AML-193 (cell line): Measurements from ENCODE around the gene RASGEF1B.

Experiments
- DNase-seq, 2 experiments: peaks; one replicate each; lab custom pipeline; 2025; lab: John Stamatoyannopoulos, UW

The RASGEF1B gene

DNA sequence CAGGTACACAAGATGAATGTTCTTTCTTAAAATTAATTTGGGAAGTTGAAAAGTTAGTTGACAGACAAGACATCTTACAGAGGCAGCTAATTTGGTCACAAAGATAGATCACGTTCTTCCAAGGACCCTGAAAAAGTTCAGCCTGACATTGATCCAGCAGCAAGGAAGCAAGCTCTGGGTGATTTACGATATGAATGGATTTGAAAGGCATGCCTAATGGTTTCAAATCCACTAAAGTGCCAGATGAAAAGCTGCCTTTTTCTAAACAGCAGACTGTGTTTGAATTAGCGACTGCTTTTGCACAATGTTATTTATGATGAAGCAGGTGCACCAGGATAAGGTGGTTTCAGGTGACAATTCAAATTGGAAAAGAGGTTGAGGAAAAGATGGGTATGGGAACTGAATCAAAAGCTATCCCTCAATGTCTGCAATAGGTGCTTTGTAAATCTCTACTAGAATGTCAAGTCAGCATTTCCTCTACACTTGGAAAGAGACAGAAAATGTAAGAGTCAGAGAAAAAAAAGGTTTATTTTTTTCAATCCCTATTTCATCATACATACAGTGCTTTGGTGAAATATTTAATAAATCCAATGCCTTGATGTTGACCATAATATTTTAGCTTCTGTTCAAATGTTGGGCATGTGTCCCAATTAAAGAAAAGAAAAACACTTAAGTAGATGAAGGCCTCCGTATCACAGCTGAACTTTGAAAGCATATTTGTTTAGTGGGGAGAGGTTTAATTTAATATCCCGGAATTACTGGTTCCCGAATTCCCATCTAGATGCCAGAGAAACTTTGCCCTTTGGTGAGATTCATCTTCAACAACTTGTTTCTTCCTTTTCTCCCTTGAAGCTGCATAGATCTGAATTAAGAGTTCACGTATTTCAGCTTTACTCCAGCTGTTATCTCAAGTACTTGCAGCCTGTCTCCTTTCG is 6.0 kb downstream of the RASGEF1B start:
- no peak for DNase-seq

DNA sequence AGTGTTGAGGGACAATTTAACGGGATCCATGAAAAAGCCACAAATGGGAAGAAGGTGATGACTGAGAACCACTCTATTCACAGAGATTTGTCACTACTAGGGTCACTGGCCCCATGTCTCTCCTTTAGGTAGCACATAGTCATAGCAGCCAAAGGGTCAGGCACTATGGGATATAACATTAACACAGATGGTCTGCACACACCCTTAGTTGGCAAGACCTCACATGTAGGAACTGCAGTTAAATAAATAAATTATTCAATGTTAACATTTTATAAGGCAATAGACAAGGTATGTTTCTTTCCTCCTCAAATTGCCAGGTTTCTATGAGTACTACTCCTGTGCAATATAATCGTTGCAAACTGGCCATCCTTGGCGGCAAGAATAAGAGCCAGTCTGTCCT is 10.9 kb downstream of the RASGEF1B start:
- DNase-seq = no peak

DNA sequence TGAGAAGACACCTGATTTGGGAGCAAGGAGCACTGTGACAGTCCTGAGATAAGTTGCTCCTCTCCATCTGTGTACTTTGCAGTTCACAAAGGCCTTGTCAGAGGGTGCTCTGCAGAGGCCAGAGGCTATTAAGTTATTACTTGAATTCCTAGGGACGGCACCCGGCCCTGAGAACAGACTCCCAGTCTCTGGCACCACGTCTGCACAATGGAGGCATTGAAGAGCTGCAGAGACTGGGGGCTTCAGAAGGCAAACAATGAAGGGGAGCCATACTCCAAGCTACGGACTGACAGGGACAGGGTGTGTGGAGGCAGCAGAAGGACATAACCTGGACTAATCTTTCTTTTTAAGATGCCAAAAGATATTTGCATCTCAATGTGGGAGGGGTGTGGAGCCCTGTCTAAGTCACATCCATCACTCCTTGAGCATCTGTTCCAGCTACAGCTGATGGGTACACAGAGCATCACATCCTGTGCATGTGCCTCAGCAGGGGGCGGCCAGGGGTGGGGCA is 11.5 kb downstream of the RASGEF1B start:
- DNase-seq = no peak

DNA sequence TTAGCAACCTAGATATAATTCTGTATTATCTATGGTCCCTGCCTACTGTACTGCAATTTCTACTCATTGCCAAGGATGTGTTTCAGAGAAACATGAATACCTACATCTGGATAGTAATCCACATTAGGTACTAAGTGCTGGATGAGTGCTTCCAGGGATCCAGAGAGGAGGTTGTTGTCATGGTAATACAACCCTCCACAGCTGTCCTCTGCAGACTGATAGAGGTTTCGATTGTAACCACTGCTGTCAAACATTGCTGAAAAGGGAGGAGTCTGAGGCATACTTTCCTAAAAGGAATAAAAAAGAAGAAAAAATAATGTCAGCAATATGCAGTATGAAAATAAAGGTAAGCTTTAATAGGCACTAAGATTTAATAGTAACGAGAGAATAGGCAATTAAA is 12.5 kb downstream of the RASGEF1B start:
- DNase-seq = no peak

DNA sequence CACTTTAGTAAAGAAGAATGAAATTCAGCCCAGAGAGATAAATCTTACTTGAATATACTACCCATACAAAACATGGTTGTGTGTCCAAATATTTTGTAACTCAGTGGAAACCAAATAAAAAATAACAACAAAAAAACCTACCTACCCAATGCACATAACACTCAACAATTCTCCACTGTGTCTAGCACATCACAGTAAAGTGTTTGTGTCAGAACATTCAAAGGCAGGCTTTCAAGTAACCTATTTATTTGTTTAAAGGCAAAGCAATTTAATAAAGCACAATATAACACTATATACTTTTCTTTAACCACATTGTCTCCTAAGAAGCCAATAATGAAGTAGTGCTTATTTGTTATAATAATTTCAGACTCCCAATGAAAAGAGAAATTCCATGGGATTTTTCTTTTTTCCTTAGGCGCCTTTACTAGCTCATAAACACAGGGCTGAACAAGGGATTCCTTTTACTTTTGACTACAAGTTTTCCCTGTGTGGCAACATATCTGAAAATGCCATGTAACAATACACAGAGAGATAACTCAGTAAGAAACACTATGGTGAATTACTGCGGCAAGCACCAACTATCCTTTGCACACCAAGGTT is 13.7 kb downstream of the RASGEF1B start:
- no peak for DNase-seq

DNA sequence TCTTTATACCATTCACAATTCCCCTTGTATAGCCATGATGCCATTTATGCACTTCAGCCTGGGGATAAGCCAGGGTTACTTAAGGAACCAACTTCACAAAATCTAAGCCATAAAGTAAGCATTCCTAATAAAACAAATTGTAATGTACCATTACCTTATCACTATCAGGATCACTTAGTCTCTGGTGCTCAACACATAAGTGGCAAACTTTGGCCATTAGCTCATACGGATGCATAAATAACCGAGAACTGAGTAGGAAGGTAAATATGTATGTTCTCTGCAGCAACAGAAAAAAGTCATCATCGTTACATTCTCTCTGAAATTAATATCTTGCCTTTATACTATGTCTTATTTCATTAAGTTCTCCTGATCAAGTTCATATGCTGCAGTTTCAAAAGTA is 14.4 kb downstream of the RASGEF1B start:
- no peak for DNase-seq

DNA sequence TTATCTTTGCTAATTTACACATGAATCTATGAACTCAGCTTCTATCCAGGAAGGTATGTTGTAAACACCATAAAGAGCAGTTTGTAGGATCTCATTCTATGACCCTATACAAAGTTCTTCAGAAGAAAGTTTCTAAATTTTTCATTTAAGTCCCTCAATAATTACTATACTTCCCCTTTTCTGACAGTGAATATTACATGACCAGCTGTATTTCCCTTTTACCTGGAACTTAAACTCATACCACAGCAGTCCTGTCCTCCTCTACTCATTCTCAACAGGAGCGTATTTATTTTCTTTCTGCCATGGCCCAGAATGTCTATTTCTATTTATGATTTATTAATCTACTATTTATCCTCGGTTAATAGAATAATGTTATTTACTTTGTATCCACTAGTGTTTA is 15.8 kb downstream of the RASGEF1B start:
- peak; percentile 39 to 40 for DNase-seq

DNA sequence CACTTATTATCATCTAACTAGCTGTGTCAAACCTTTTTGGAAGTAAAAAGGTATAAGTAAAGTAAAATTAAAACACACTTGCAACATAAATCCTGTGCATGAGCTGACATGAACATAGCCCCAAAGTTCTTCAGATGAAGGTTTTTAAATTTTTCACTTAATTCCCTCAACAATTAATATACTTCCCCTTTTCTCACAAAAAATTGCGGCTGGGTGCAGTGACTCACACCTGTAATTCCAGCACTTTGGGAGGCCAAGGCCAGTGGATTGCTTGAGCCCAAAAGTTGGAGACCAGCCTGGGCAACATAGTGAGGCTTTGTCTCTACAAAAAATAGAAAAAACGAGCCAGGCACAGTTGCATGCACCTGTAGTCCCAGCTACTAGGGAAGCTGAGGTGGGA is 16.8 kb downstream of the RASGEF1B start:
- DNase-seq = peak in 1 of 2 experiments; percentile 5

DNA sequence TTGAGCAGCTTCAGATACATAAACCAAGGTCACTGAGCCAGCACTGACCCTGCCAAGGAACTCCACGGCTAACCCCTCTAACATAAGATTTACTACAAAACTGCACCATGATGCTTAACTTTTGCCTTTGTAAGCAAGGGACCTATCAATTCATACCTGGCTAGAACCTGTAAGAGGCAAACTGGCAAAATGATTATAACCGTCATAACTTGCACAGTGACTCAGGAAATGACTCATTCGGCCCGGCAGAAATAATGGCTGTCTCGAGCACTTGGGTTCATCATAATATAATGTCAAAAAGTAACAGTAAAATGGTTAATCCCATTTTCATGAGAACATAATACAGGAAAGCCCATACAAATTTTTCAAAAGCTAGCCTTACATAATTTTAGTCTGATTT is 17.2 kb downstream of the RASGEF1B start:
- no peak for DNase-seq

DNA sequence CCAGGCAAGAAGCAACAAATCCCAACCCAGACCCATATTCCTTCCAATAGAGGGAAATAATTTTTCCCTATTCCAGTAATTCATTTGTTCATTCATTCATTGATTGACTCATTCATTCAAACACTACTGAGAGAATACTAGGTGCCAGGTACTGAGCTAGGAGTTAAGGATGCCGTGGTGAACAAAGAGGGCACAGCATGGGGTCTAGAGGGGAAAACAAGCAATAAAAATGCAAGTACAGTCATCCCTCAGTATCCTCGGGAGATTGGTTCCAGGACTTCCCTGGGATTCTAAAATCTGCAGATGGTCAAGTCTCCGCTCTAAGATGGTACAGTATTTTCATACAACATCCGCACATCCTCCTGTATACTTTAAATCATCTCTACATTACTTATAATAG is 18.7 kb downstream of the RASGEF1B start:
- DNase-seq = no peak

DNA sequence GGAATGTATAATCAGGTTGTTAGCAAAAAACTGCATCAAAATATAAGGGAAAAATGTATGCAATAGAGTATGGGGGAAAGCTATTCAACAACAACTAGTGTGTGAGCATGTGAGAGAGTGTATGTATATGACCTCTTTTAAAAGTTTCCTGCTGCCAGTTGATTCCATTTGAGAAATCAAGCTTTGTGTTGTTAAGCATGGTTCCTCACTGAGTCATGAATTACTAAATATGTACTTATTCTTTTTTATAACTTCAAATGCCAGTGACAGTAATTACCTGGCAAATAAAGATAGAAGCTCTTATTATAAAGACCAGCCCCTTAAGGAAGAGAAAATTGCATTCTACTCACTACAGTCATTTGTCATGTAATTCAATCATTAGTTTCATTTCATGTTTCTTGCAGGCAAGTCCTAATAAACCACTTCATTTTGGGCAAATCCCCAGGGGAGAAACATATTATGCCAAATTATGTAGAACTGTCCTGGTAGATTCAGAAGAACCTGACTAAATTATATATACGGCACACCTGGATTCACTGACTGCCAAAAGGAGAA is 19.2 kb downstream of the RASGEF1B start:
- DNase-seq = no peak

DNA sequence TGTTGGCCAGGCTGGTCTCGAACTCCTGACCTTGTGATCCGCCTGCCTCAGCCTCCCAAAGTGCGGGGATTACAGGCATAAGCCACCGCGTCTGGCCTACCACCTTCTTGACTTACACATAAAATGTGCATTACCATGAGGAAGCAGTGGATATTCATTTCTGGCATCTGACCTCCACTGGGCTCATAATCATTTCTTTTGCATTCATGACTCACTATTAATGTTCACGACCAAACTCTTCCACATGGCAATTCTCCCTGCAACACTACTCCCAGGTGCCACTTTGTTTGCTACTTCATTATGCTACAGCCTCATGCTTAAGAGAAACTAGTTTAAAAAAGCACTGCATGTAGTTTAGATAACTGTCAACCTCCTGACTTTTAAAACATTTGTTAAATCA is 22.7 kb downstream of the RASGEF1B start:
- DNase-seq = no peak

DNA sequence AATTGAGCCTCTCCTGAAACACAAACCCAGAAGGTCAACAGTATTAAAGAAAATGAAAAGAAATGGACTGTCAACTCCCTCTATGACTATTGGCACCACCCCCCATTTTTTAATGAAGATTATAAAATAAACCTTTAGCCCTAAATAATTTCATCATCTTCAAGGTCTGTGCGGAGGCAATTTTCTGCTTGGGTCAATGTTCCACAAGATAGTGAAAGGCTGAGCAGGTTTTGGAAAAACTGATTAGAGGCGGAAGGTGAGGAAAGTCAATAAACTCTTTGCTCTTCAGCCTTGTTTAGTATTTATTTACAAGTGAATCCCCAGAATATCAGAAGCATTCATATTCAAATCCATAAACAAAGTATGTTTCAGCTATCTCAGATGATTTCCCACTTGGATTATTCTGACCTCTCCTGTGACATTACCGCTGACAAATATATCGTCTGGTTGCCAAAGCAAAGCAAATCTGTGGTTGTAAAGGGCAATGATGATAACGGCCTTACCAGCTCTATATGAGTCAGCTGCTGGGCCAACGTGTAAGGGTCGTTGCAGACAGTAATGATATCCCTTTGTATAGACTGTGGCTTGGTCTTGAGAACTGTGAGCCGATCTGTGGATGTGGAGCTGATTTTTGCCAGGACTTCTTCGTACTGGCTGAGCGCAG is 24.0 kb downstream of the RASGEF1B start:
- no peak for DNase-seq

DNA sequence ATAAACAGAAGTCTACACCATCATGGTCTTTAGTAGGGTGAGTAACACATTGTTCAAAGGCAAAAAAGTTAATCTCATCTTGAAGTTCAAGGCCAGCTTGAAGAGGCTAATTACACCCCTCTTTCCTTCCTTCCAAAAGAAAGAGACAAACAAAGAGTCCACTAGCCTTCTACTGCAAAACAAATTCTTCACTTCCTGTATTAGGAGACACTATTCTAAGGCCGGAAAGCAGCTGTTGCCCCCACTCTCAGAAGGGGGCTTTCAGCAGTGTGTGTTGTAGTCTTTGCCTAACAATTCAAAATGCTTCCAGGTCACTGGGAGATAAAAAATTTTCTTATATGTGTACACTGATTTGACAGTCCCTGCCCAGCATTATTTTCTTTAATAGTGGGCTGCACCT is 25.1 kb downstream of the RASGEF1B start:
- DNase-seq = no peak

DNA sequence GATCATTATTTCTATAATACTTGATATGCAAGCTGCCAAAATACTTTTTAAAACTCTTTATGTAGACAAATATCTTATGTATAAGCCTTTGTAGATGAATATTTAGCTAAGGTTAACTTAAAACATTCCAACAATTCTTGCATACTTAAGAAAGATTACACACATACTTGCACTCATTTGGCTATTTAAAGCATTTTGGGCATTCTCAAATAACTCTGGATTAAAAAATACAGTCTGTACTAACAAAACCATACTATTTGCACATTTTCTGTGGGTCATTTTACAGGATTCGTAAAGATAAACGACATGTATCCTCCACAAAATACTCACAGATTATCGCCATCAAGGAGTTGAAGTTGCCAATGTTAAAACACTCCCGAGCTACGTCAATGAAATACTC is 26.5 kb downstream of the RASGEF1B start:
- DNase-seq = no peak

DNA sequence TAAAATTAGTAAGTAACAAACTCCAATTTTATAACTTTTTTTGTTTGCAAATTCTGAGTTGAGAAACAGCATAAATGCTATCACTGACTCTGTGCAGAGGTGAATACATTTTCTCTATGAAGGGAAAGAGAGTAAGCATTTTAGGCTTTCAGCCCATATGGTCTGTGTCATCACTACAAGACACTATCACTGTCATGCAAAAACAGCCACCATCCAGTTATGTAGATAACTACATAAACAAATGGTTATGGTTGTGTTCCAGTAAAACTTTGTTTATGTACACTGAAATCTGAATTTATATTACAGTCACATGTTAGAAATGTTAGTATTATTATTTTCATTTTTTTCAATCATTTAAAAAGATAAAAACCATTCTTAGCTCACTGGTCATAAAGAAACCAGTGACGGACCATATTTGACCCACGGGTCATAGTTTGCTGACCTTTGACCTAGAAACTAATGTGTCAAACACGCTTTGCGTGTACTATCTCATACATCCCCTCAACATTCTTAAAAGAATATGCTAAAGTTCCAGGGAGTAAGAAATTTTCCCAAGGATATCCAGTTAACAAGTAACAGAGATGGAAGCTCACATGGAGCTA is 29.1 kb downstream of the RASGEF1B start:
- no peak for DNase-seq

DNA sequence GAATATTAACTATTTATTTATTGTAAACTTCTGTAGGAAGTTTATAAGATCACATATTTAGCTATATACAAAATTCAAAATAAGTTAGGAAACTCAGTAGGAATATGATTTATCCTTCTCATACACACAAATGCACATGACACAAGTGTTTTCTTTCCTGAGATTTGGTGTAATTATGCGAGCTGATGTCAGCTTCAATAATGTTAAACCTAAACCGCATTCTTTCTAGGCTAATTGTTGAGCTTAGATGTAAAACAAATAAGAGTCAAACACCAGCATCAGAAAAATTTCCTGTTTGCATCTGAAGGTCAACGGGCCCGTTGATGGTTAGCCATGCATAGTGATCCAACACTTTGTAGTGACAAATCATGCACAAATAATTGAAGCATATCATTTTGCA is 30.8 kb downstream of the RASGEF1B start:
- no peak for DNase-seq

DNA sequence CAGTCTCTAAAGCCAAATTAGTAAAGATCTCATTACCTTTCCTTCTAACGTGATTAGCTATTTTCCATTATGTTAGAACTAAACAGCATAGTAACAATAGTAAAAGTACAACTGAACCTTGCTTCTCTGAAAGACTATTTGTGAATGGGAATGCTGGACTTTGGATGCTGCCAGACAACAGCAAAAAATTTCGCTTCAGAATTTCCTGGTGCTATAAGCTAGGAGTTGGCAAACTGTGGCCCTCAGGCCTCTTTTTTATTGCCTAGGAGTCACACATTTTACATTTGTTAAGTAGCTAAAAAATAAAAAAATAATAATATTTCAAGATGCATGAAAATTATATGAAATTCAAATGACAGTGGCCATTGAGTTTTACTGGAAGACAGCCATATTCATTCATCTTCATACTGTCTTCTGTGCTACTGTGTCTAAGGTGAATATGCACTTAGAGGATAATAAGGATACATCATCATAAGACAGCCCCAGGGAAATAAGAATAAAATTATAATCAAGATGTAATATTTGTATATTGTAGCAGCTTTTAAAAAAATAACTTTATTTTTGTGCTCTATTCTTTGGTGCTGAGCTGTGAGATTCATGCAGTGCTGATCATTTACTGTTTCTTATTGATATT is 34.6 kb downstream of the RASGEF1B start:
- DNase-seq = no peak

DNA sequence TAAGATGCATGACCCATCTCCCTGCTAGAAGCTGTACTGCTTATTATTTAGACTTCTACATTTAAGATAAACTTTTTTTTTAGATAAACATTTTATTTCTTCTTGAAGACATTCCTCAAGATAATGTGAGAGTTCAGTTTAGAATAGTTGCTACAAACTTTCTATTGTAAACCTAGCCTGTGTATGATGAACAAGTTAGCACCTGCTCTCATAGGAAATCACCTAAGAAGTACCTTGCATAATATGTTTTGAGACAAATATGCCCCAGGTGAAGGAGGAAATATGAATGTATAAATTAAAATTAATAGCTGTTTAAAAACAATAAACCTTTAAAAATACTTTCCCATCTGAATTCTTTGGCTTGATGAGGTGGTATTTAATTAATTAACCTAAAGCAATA is 35.6 kb downstream of the RASGEF1B start:
- no peak for DNase-seq

DNA sequence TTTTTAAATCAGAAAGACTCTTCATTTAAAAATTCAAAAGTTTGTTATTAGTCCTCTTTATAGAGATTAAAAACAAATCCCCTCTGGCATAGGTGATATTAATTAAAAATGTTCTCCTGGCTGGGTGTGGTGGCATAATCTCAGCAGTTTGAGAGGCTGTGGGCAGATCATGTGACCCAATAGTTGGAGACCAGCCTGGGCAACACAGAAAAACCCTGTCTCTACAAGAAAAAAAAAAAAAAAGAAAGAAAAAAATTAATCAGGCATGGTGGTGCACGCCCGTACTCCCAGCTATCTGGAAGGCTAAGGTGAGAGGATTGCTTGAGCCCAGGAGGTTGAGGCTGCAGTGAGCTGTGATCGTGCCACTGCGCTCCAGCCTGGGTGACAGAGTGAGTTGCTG is 38.9 kb downstream of the RASGEF1B start:
- no peak for DNase-seq

DNA sequence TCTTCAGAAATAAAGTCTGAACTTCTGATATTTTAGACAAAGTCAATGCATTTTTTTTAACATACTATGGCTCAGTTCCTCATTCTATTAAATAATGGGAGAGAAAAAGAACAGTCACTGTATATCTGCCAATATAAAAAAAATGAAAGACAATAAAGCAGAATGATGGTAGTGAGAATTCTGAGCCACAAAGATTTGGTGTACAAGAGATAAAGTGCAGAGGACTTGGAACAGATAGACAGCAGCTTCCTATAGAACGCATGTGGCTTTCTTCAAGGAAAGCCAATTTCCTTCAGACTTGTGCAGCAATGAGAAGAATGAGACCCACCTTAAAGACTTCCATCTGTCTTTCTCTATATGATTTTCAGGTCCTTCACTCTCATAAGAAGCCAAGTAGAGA is 39.7 kb downstream of the RASGEF1B start:
- DNase-seq = no peak

DNA sequence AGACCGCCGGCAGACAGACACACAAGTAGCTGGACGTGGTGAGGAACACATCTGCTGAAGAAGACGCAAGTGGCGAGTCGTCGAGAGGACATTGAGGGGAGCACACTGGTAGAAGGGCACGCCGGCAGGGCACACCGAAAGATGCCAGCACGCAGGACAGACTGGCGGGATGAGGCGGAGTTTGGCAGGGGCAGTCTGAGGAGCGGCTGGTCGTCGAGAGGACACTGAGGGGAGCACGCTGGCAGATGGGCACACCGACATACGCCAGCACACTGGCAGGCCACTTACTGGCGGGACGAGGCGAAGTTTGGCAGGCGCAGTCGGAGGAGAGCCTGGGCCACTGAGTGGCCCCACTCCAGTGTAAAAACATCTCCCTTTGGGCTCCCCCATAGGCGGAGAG is 42.1 kb downstream of the RASGEF1B start:
- DNase-seq = no peak
